ENCODE measurements around the gene MYDGF.

GRCh38 chr19:4715529-4716221, 45.5 kb upstream of the MYDGF start:
- TF ChIP-seq PATZ1 (CRISPR knock-in tag; IDR thresholded peaks at IDR 0.05) (peak; percentile 61; the same call in 1 of the 2 replicates), POLR2AphosphoS5 (IDR thresholded peaks at IDR 0.05; ENCODE audit: low read depth, low read length) (no peak), ZKSCAN5 (CRISPR knock-in tag; IDR thresholded peaks at IDR 0.05) (no peak), MIER2 (CRISPR knock-in tag; IDR thresholded peaks at IDR 0.05) (no peak), TBX2 (CRISPR knock-in tag; IDR thresholded peaks at IDR 0.05; ENCODE audit: borderline replicate concordance) (peak; percentile 64; the same call in 1 of the 2 replicates)

Measured in HepG2 (cell line).